AML-193 (cell line): ENCODE measurements around the gene MICAL3.

Experiments used
- DNase-seq, 2 experiments: peaks; one replicate each; lab custom pipeline; 2025; lab: John Stamatoyannopoulos, UW

MICAL3 gene

DNA sequence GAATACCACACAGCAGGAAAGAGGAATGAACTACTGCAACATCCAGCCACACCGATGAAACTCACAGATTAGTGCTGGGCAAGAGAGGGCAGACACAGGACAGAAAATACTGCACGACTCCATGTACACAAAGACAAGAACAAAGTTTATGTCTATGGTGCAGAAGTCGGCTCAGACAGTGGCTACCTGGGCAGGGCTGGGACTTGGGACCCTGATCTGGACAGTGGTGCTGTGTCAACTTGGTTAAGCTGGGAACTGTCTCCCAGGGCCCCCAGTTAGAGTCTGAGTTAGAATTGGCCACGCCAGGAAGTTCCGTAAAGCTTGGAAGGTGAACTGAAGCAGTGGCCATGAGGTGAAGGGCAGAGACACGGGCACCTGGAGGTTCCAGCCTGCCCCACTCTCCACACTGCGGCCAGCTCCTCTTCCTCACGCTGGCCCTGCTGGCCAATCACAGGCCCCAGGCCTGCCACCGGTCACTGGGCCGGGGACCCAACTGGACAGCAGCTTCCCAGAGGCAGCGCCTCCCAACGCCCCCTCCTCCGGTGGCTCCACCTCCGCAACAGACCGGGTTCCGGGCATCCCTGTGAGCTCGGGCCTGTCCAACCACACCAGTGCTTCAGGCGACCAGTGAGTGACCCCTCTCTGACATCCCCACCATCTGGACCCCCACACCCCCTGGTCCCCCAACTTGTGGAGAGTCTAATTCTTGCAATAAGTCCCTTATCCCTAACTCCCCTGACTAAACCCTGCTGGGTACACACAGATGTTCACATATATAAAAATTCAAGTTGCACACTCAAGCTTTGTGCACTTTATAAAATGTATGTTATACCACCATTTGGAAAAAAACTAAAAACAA, 93.7 kb downstream of the MICAL3 start:
- no peak for DNase-seq

DNA sequence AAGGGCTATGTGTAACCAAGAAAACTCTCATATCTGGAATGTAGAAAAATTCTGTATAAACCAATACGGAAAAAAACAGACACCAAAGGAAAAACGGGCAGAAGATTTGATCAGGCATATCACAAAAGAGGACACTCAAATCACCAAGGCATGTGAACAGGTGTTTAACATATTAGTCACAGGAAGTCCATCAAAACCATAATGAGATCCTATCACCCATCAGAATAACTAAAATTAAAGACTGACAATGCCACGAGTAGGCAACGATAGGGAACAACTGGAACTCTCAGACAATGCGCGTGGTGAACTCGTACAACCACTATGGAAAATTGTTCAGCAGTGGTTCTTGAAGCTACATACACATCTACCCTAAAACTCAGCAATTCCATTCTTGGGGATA, 94.5 kb downstream of the MICAL3 start:
- no peak for DNase-seq

- DNase-seq = no peak
Measured at GRCh38 chr22:17928391-17928790, 96.0 kb downstream of the MICAL3 start.

DNA sequence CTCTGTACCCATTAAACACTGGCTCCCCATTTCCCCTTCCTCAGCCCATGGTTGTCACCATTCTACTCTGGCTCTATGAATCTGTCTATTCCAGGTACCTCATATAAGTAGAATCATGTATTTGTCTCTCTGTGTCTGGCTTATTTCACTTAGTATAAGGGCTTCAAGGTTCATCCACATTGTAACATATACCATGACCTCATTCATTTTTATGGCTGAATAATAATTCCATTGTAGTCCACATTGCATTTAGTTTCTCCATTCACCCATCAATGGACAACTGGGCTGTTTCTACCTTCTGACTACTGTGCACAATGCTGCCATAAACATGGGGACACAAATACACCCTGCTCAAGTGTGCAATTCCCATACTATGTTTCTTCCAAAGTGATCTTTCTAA, 97.3 kb downstream of the MICAL3 start:
- DNase-seq = no peak

DNA sequence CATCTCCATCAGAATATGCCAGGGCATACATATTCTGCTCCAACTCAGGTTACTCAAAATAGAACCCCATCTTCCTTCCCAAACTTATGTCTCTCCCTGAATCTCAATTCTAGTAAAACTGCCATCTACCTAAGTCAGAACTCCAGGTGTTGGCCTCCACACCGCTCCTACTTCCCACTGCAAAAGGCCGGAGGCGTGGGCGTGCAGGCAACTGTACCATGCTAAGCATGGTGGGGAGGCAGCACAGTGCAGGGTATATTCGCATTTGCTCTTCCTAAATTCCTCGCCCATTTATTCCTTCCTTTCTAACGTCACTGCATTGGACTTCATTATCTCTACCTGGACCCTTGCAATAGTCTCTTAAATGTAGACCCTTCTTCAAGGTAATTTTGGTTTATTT, 97.8 kb downstream of the MICAL3 start:
- DNase-seq = no peak

- DNase-seq = no peak
Measured at GRCh38 chr22:17925431-17925841, 98.9 kb downstream of the MICAL3 start.

DNA sequence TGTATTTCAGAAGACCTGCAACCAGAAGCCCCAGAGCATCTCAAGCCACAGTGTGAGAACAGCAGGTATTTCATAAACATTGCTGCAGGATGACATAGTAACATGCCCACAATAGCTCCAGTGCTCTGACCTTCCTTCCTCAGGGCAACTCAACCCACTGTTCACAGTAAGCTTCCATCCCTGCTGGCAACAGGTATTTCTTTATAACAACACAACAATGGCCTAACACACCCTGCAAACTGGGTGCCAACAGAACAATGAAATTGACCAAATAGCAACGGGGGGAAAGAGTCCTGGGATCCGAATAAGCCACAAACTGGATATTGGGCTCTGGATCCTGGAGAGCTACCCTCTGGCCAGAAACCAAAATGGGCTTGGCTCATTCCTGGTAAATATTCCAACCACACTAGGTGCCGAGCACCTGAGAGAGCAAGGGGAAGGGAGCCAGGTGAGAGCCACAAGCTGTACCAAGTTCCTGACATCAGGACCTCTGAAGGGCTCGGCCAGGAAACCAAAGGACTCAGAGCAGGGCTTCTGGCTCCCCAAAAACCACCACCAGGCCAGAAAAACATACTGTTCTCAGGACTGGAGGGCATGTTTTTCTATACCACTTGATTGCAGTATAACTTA, 99.5 kb downstream of the MICAL3 start:
- DNase-seq = no peak

DNA sequence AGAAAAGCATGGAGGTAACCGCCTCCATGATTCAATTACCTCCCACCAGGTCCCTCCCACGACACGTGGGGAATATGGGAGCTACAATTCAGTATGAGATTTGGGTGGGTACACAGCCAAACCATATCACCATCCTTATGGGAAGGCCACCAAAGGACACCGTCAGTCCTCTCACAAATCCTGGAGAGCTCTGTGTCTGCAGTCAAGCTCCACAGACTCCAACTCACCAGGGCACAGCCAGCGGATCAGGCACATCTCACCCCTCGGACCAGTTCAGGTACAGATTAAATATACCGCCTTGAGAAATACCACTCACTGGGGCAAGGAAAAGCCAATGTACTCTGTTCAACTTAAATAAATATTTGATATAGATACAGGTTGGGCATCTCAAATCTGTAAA, 100.3 kb downstream of the MICAL3 start:
- DNase-seq = no peak

DNA sequence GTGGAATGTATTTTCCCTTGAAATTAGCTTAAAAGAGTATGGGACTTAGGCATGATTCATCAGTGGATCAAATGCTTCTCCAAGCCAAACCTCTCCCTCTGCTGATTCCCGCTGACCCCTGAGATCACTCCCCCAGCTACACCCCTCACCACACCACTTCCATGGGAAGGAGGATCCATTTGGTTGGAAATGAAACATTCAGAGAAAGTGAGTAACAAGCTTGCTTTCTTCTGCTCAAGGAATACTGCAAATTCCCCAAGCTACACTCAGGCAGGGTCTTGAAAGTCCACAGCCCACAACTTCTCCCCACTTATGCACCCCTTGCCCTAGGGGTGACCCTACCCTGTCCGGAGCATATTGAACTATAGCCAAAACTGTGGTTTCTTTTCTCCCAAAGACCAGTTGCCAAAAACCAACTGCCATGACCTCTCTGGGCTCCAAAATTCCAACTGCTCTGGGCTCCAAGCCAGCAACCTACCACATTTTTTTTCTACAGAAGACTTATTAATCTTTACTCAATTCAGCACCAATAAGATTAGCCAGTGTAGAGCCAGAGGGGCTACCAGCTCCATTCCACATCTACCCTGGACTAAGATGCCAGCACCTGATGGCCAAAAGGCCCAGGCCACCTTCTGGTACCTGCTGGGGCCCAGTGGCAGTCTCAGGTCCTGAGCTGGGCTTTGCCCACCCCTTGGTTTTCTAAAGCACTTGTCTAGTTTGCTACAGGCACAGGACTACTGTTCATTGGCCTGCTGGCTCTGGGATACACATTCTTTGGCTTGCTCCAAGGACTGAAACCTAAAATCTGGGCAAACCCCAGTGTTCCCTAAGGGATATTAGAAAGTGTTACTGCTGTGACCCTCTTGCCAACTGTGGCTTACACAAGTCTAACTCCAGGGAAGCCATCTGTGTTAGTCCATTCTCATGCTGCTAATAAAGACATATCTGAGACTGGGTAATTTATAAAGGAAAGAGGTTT, 101.1 kb downstream of the MICAL3 start:
- DNase-seq = no peak

GRCh38 chr22:17921871-17922821, 102.2 kb downstream of the MICAL3 start:
- DNase-seq = no peak

DNA sequence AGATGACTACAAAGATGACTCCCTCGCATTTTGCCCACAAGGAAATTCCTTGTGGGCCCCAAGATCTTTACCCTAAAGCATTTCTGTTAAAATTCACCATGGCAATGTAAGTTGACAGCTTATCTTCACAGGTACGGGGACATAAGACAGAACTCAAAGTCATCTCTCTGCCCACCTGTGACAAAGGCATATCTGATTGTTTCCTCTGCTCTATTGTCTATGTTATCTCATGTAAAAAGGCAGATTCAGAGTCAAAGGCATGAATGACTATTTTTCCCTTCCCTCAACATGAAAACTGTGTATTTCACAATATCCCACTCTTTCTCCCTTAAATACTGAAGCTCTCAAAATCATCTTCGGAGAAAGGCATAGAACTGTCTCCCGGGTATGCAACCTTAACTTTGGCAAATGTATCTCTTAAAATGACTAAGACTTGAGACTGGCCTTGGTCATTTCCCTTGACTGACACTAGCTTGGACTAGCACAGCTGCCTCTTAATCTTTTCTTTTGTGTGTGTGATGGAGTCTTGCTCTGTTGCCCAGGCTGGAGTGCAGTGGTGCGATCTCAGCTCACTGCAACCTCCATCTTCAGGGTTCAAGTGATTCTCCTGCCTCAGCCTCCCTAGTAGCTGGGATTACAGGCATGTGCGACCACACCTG, 103.2 kb downstream of the MICAL3 start:
- DNase-seq = no peak

- DNase-seq = no peak
Measured at GRCh38 chr22:17920145-17920605, 104.2 kb downstream of the MICAL3 start.

GRCh38 chr22:17919276-17920144, 104.9 kb downstream of the MICAL3 start:
- DNase-seq = no peak

GRCh38 chr22:17918840-17919239, 105.5 kb downstream of the MICAL3 start:
- DNase-seq = no peak

DNA sequence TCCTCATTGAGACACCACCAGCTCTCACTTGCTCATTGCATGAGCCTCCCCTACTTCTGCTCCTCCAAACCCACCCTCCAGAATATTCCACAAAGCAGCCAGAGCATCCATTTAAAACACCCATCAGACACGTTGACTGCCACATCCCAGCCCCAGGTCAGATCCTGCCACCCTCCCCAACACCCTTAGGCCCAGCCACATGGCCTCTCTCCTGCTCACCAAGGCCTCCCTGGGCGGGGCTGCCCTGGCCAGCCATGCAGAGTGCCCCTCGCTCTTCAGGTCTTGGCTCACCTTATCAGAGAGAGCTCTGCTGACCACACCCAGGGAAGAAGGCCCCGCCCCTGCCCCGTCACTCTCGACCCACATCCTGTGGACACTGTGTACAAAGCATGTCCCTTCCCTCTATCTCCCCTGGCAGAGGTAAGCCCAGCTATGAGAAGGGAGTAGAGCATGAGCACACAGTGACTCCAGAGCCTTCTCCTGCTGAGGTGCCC, 106.8 kb downstream of the MICAL3 start:
- DNase-seq = no peak

- no peak for DNase-seq
Measured at GRCh38 chr22:17916226-17916889, 108.0 kb downstream of the MICAL3 start.

DNA sequence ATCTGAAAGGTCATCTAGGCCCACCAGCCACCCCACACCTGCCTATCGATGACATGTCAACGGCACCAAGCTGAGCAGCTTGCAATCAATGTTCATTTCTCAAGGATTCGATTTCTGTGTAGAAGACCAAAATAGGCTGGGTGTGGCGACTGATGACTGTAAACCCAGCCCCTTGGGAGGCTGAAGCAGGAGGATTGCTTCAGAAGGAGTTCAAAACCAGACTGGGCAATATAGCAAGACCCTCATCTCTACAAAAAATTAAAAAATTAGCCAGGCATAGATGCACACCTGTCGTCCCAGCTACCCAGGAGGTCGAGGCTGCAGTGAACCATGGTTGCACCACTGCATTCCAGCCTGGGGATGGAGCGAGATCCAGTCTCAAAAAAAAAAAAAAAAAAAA, 108.7 kb downstream of the MICAL3 start:
- DNase-seq = no peak

GRCh38 chr22:17915188-17915587, 109.2 kb downstream of the MICAL3 start:
- DNase-seq = no peak

- no peak for DNase-seq
Measured at GRCh38 chr22:17914474-17914873, 109.9 kb downstream of the MICAL3 start.
